ENCODE data around the gene ACTR3C. TPM values are rescaled to one million over a fixed set of nuclear protein-coding genes. Genes with fewer than 3 reads are reported as not detected.

ACTR3C gene
- total and polyA plus RNA-seq, 3 donors from 2014 or later: 6.1 to 13.0 (median 12.2) TPM

DNA sequence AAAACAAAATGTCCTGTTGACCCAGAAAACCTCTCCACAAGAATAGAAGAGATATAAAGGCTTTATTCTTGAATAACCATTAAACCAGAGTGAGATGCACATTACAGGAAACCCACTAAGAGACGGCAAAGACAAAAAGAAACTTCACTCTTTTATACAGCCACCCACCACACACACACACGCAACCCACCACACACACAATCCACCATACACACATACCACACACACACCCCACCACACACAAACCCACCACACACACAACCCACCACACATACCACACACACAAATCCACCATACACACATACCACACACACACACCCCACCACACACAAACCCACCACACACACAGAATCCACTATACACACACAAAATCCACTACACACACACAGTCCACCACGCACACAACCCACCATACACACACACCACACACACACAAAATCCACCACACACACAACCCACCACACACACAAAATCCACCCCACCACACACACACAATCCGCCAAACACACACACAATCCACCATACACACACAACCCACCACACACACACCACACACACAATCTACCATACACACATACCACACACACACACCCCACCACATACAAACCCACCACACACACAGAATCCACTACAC, 35.8 kb upstream of the ACTR3C start:
- no peak for DNase-seq
- Histone ChIP-seq H3K4me3 (no peak overlapping the region), H3K4me1 (no peaks in the 10 kb centered on the region), H3K27ac (no peak overlapping the region), H3K36me3 (ENCODE audit: low read depth, missing control alignments) (no peaks in the 10 kb centered on the region), H3K9me3 (no peaks in the 10 kb centered on the region), H3K27me3 (no peaks in the 10 kb centered on the region)
- intact Hi-C loops (cut with DNase I; ENCODE audit: low total_unique reads): no loop called here
- WGBS, 2 donors: 87 to 92% methylated on average over 4 of the region's 4 CpGs
- TF ChIP-seq POLR2A (IDR thresholded peaks at IDR 0.05) (no peak), CTCF (IDR thresholded peaks at IDR 0.05) (no peak)

- DNase-seq: no peak
- TF ChIP-seq CTCF (IDR thresholded peaks at IDR 0.05): no peak
- TF ChIP-seq POLR2A (IDR thresholded peaks at IDR 0.05): no peak
- 90 to 95% methylated on average over 4 of the region's 4 CpGs for WGBS, 2 donors
- no peak overlapping the region for H3K27ac ChIP-seq
- intact Hi-C loops (cut with DNase I; ENCODE audit: low total_unique reads): no loop called here
- no peaks in the 10 kb centered on the region for H3K36me3 ChIP-seq (ENCODE audit: low read depth, missing control alignments)
- H3K4me1 ChIP-seq: no peaks in the 10 kb centered on the region
- H3K4me3 ChIP-seq: no peak overlapping the region
- H3K9me3 ChIP-seq: no peaks in the 10 kb centered on the region
- no peaks in the 10 kb centered on the region for H3K27me3 ChIP-seq
These were observed 35.1 kb upstream of the ACTR3C start for GRCh38 chr7:150358433-150358832.

GRCh38 chr7:150357771-150358427, 34.6 kb upstream of the ACTR3C start:
- no peaks in the 10 kb centered on the region for H3K36me3 ChIP-seq (ENCODE audit: low read depth, missing control alignments)
- no peaks in the 10 kb centered on the region for H3K4me1 ChIP-seq
- no peaks in the 10 kb centered on the region for H3K9me3 ChIP-seq
- no peaks in the 10 kb centered on the region for H3K27me3 ChIP-seq
- H3K27ac ChIP-seq: no peak overlapping the region
- H3K4me3 ChIP-seq: no peak overlapping the region
- TF ChIP-seq CTCF (IDR thresholded peaks at IDR 0.05): no peak
- no peak for TF ChIP-seq POLR2A (IDR thresholded peaks at IDR 0.05)
- no peak for DNase-seq
- intact Hi-C loops (cut with DNase I; ENCODE audit: low total_unique reads): no loop called here
- 82 to 89% methylated on average over 13 of the region's 13 CpGs for WGBS, 2 donors

DNA sequence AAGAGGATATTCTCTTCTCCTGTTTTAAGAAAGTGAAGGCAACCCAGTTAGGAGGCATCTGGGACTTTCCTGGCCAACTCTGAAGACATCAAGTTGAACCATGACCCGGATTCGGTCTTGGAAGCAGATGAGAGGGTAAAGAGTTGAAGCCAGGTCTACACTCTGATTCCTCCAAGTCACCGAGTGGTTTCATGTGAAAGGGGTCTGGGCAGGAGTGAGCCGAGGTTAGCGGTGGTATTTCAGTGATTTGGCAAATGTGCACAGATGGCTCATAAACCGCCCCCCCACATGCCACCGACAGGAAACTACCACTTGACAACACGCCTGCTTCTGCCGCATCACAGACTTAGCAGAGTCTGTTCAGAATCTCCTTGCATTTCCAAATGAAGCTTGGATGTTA, 33.9 kb upstream of the ACTR3C start:
- no peaks in the 10 kb centered on the region for H3K36me3 ChIP-seq (ENCODE audit: low read depth, missing control alignments)
- H3K4me1 ChIP-seq: no peaks in the 10 kb centered on the region
- no peak for TF ChIP-seq CTCF (IDR thresholded peaks at IDR 0.05)
- TF ChIP-seq POLR2A (IDR thresholded peaks at IDR 0.05): no peak
- WGBS, 2 donors: 71 to 73% methylated on average over 9 of the region's 9 CpGs
- intact Hi-C loops (cut with DNase I; ENCODE audit: low total_unique reads): no loop called here
- H3K27me3 ChIP-seq: no peaks in the 10 kb centered on the region
- no peak for DNase-seq
- no peaks in the 10 kb centered on the region for H3K9me3 ChIP-seq
- H3K4me3 ChIP-seq: no peak overlapping the region
- H3K27ac ChIP-seq: no peak overlapping the region

Data from testis (tissue), 3 donors.